H1 (cell line): ENCODE measurements around the gene SLC35F1. TPM values are rescaled to one million over a fixed set of nuclear protein-coding genes. Genes with fewer than 3 reads are reported as not detected.

Experiments used
- CTCF ChIA-PET: fragments of 300-600 bp; sonication (Branson Sonifier 250); formaldehyde crosslinking; loops from one replicate; lab custom pipeline; 2021; ENCODE audit not compliant: partially characterized antibody; lab: Charles Lee
- POLR2A ChIA-PET: fragments of 300-600 bp; sonication (Branson Sonifier 250); formaldehyde crosslinking; loops from one replicate; lab custom pipeline; 2021; ENCODE audit warnings: inconsistent platforms; ENCODE audit not compliant: partially characterized antibody; lab: Charles Lee
- DNase-seq, 2 experiments: peaks; one replicate each; pipeline versions ENCODE4 v3.0.0 to v3.0.0-alpha.2; 2010 to 2022; ENCODE audit warnings: low spot score in 2 of 2, low read depth in 1 of 2, mixed read lengths in 1 of 2
- FAIRE-seq: peaks from 2 replicates; lab custom pipeline; 2011; peaks lifted over from hg19 to GRCh38; lab: Jason Lieb, UNC
- H2AFZ ChIP-seq: 2 replicates; pipeline ENCODE4 v1.8.1; 2012; ENCODE audit warnings: low read length, inconsistent platforms
- H2AK5ac ChIP-seq: 2 replicates; pipeline ENCODE4 v1.6.1; 2013; ENCODE audit warnings: low read depth, low read length
- H2BK120ac ChIP-seq: replicated peaks from 2 replicates; pipeline ENCODE3; 2013; ENCODE audit warnings: low read depth, low read length, inconsistent platforms
- H2BK12ac ChIP-seq: 2 replicates; pipeline ENCODE4 v1.6.1; 2013; ENCODE audit warnings: low read depth, low read length
- H2BK15ac ChIP-seq: 2 replicates; pipeline ENCODE4 v1.6.1; 2013; ENCODE audit warnings: low read length
- H2BK20ac ChIP-seq: 2 replicates; pipeline ENCODE4 v1.6.1; 2013; ENCODE audit warnings: low read length
- H2BK5ac ChIP-seq: 2 replicates; pipeline ENCODE4 v1.6.1; 2013; ENCODE audit warnings: low read depth, low read length
- H3K14ac ChIP-seq: 2 replicates; pipeline ENCODE4 v1.6.1; 2013; ENCODE audit warnings: inconsistent platforms; ENCODE audit not compliant: insufficient read length
- H3K18ac ChIP-seq: 2 replicates; pipeline ENCODE4 v1.6.1; 2013; ENCODE audit warnings: low read length; ENCODE audit errors: extremely low read depth
- H3K23ac ChIP-seq: 2 replicates; pipeline ENCODE4 v1.6.1; 2013; ENCODE audit warnings: inconsistent platforms; ENCODE audit not compliant: insufficient read length
- H3K23me2 ChIP-seq: 2 replicates; pipeline ENCODE4 v1.6.1; 2013; ENCODE audit warnings: low read depth, low read length
- H3K27ac ChIP-seq: 2 replicates; pipeline ENCODE4 v1.6.1; 2011; ENCODE audit warnings: low read depth, low read length, inconsistent platforms
- H3K27me3 ChIP-seq, 4 experiments: replicated peaks in 1 of 4; 1 replicate in 1 of 4; 2 replicates in 3 of 4; pipeline versions ENCODE4 v1.6.1 to v1.8.1; 2011 to 2013; ENCODE audit warnings: low read length in 3 of 4, mild to moderate bottlenecking in 3 of 4, inconsistent platforms in 2 of 4, mixed read lengths in 2 of 4, moderate library complexity in 1 of 4; ENCODE audit not compliant: control insufficient read depth in 3 of 4, insufficient read depth in 3 of 4; ENCODE audit errors: extremely low read depth in 1 of 4
- H3K36me3 ChIP-seq, 4 experiments: 2 replicates each; pipeline versions ENCODE4 v1.6.1 to v1.8.1; 2011 to 2013; ENCODE audit warnings: mild to moderate bottlenecking in 4 of 4, low read length in 3 of 4, moderate library complexity in 2 of 4, control low read depth in 1 of 4, inconsistent platforms in 1 of 4; ENCODE audit not compliant: insufficient read depth in 4 of 4, control insufficient read depth in 2 of 4
- H3K4ac ChIP-seq: replicated peaks from 2 replicates; pipeline ENCODE3; 2013; ENCODE audit warnings: low read length, low read depth, mixed read lengths, inconsistent platforms; ENCODE audit not compliant: insufficient read length
- H3K4me1 ChIP-seq, 4 experiments: replicated peaks in 1 of 4; 1 replicate in 1 of 4; 2 replicates in 3 of 4; pipeline versions ENCODE4 v1.6.1 to v1.8.1; 2011 to 2013; ENCODE audit warnings: low read length in 3 of 4, inconsistent platforms in 2 of 4, mixed read lengths in 1 of 4; ENCODE audit not compliant: insufficient read depth in 4 of 4, control insufficient read depth in 3 of 4
- H3K4me2 ChIP-seq, 2 experiments: 2 replicates each; pipeline versions ENCODE4 v1.6.1 to v1.8.1; 2011 to 2013; ENCODE audit warnings: low read depth in 2 of 2, low read length in 2 of 2, control low read depth in 1 of 2, inconsistent platforms in 1 of 2, mild to moderate bottlenecking in 1 of 2; ENCODE audit not compliant: insufficient read depth in 1 of 2
- H3K4me3 ChIP-seq, 4 experiments: fragments of 200-600, 300-600 bp in 1 of 4; sonication (generic), shearing (Covaris generic), sonication (Bioruptor Twin) in 1 of 4; 2 replicates each; pipeline versions ENCODE4 v1.5.1 to v1.8.1; 2011 to 2016; ENCODE audit warnings: low read length in 4 of 4, low read depth in 3 of 4, control low read depth in 2 of 4, inconsistent platforms in 2 of 4, mild to moderate bottlenecking in 2 of 4, mixed read lengths in 1 of 4, moderate library complexity in 1 of 4; ENCODE audit not compliant: insufficient read depth in 2 of 4; ENCODE audit errors: extremely low read depth in 1 of 4
- H3K56ac ChIP-seq: replicated peaks from 2 replicates; pipeline ENCODE3; 2013; ENCODE audit warnings: low read depth, mild to moderate bottlenecking, mixed read lengths, low read length, inconsistent platforms; ENCODE audit not compliant: insufficient read length
- H3K79me1 ChIP-seq: 2 replicates; pipeline ENCODE4 v1.6.1; 2013; ENCODE audit warnings: low read depth, low read length, control low read depth
- H3K79me2 ChIP-seq, 2 experiments: 2 replicates each; pipeline versions ENCODE4 v1.6.1 to v1.8.1; 2012 to 2013; ENCODE audit warnings: low read length in 2 of 2, mild to moderate bottlenecking in 2 of 2, inconsistent platforms in 1 of 2; ENCODE audit not compliant: insufficient read depth in 2 of 2, control insufficient read depth in 1 of 2
- H3K9ac ChIP-seq, 4 experiments: replicated peaks in 1 of 4; 1 replicate in 1 of 4; 2 replicates in 3 of 4; pipeline versions ENCODE4 v1.6.1 to v1.8.1; 2011 to 2013; ENCODE audit warnings: low read depth in 3 of 4, low read length in 3 of 4, control low read depth in 2 of 4, mild to moderate bottlenecking in 2 of 4, moderate library complexity in 2 of 4, inconsistent platforms in 1 of 4; ENCODE audit errors: extremely low read depth in 1 of 4
- H3K9me3 ChIP-seq, 2 experiments: 2 replicates each; pipeline versions ENCODE4 v1.6.1 to v1.8.1; 2012 to 2013; ENCODE audit warnings: mild to moderate bottlenecking in 2 of 2, moderate library complexity in 2 of 2, control low read depth in 1 of 2, inconsistent platforms in 1 of 2, low read depth in 1 of 2, low read length in 1 of 2, mixed read lengths in 1 of 2; ENCODE audit not compliant: insufficient read depth in 2 of 2
- H4K20me1 ChIP-seq, 2 experiments: replicated peaks in 1 of 2; 2 replicates each; pipeline versions ENCODE3 to v1.8.1; 2011 to 2013; ENCODE audit warnings: inconsistent platforms in 2 of 2, low read length in 2 of 2, mild to moderate bottlenecking in 1 of 2; ENCODE audit not compliant: insufficient read depth in 2 of 2, control insufficient read depth in 1 of 2
- H4K5ac ChIP-seq: 2 replicates; pipeline ENCODE4 v1.6.1; 2013; ENCODE audit warnings: low read length, low read depth, mixed read lengths, inconsistent platforms; ENCODE audit not compliant: insufficient read length
- H4K8ac ChIP-seq: 2 replicates; pipeline ENCODE4 v1.8.0; 2013; ENCODE audit warnings: mild to moderate bottlenecking, moderate library complexity, low read length, inconsistent platforms; ENCODE audit not compliant: insufficient read depth; ENCODE audit errors: extremely low read depth
- H4K91ac ChIP-seq: replicated peaks from 2 replicates; pipeline ENCODE3; 2013; ENCODE audit warnings: low read length, mixed read lengths, inconsistent platforms; ENCODE audit not compliant: insufficient read length
- CBX5 ChIP-seq: fragments of 300-800, 300-1000 bp; sonication (generic); IDR thresholded peaks from 2 replicates; pipeline ENCODE4 v1.7.1; 2016; ENCODE audit warnings: antibody characterized with exemption, low read length, low read depth
- CREB1 ChIP-seq: IDR thresholded peaks from 2 replicates; pipeline ENCODE4 v1.6.1; 2012; ENCODE audit warnings: inconsistent platforms
- HDAC6 ChIP-seq: IDR thresholded peaks from one replicate; pipeline ENCODE4 v1.7.1; 2012; ENCODE audit warnings: low read depth, mild to moderate bottlenecking, inconsistent platforms, low read length, moderate library complexity
- KDM4A ChIP-seq: IDR thresholded peaks from one replicate; pipeline ENCODE4 v1.7.1; 2012; ENCODE audit warnings: low read depth, mild to moderate bottlenecking, moderate library complexity, low read length, inconsistent platforms; ENCODE audit not compliant: severe bottlenecking
- NRF1 ChIP-seq: IDR thresholded peaks from 2 replicates; pipeline ENCODE4 v1.6.1; 2011; ENCODE audit warnings: mild to moderate bottlenecking, low read depth, low read length, improper control_type of control experiment
- PHF8 ChIP-seq: fragments of 200-600 bp; sonication (generic); conservative IDR thresholded peaks from 2 replicates; pipeline ENCODE4 v1.7.1; 2012; ENCODE audit warnings: low read depth, mild to moderate bottlenecking, inconsistent platforms, low read length, moderate library complexity
- SIN3A ChIP-seq, 2 experiments: IDR thresholded peaks in 1 of 2; conservative IDR thresholded peaks in 1 of 2; 2 replicates each; pipeline ENCODE4 v1.6.1; 2011 to 2012; ENCODE audit warnings: low read length in 2 of 2, improper control_type of control experiment in 1 of 2, low read depth in 1 of 2, mild to moderate bottlenecking in 1 of 2
- SP2 ChIP-seq: IDR thresholded peaks from 2 replicates; pipeline ENCODE4 v1.6.1; 2012; ENCODE audit warnings: mild to moderate bottlenecking, low read length, inconsistent platforms
- SUZ12 ChIP-seq: fragments of 200-600 bp; sonication (generic); IDR thresholded peaks from 2 replicates; pipeline ENCODE4 v1.6.1; 2012; ENCODE audit warnings: mild to moderate bottlenecking, inconsistent platforms, low read length, moderate library complexity, mixed read lengths
- WGBS, 2 experiments: shearing (Covaris generic) in 1 of 2; methylation state at CpG; one replicate each; pipeline versions ENCODE4 v1.1.6 to v1.1.7; 2013 to 2015; ENCODE audit warnings: low lambda C conversion rate in 2 of 2, mixed read lengths in 2 of 2, inconsistent platforms in 1 of 2, low coverage in 1 of 2, missing lambda C conversion rate in 1 of 2; ENCODE audit not compliant: insufficient replicate concordance in 2 of 2, insufficient coverage in 1 of 2, insufficient read length in 1 of 2; ENCODE audit errors: extremely low coverage in 1 of 2, missing lambda C conversion rate in 1 of 2; 5-methylcytosine and 5-hydroxymethylcytosine counted together
- polyA plus RNA-seq, 7 experiments: library from polyadenylated mRNA; depleted of rRNA in 3 of 7; stranded (reverse) in 5 of 7; unstranded in 2 of 7; fragments of >200 nt in 5 of 7; fragments of 200-250 nt in 2 of 7; gene quantifications; 1 replicate in 5 of 7; 2 replicates in 1 of 7; 4 replicates in 1 of 7; pipeline versions ENCODE4 v1.2.1 to v1.2.3, GENCODE V29; 2011 to 2013; ENCODE audit warnings: missing spikeins in 2 of 7, mixed read lengths in 2 of 7
- total RNA-seq: library from RNA; stranded (reverse); fragmentation: NEBNext Ultra II Directional; extraction: Animal tissue kit (Norgen Biotek cat#: 25700); gene quantifications from 2 replicates; pipeline ENCODE4 v1.2.1, GENCODE V29; 2021

The SLC35F1 gene
- total and polyA plus RNA-seq, 2 of the 8 experiments (the other 6 are each of a cell fraction or from before 2014, with no cell fraction given) = 7.0 to 10.0 TPM

DNA sequence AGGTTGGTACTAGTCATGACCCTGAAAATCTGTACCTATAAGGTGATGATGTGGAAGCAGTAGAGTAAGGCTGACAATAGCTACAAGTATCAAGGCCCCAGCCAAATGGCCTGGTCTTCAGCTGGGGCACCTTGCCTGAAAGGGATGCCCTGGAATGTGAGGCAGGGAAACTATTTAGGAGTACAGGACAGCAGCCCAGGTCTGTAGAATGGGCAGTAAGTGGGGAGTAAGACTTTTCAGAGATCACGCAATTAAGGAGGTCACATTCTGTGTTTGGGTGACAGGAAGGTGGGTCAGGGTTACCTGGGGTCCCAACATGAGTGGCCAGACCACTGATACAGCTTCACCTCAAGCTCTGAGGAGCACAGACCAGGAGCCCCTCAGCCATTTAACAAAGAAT, 9.4 kb downstream of the SLC35F1 start:
- H3K9ac ChIP-seq = no peak overlapping the region
- DNase-seq = no peak
- H3K36me3 ChIP-seq = no peaks in the 10 kb centered on the region
- no peak overlapping the region for H2AK5ac ChIP-seq
- H4K20me1 ChIP-seq = peaks cover 3 to 15% of the 10 kb centered on the region in 2 experiments
- H3K27me3 ChIP-seq = peaks cover 5 to 22% (median 19%) of the 10 kb centered on the region in 4 experiments; a peak in 6 of 7 replicates
- FAIRE-seq = no peak
- H3K9me3 ChIP-seq = no peaks in the 10 kb centered on the region
- H3K4me1 ChIP-seq = peaks cover 0 to 9% (median 5%) of the 10 kb centered on the region in 4 experiments; a peak in 4 of 7 replicates
- no peak overlapping the region for H2BK20ac ChIP-seq
- no peak overlapping the region for H2BK120ac ChIP-seq
- no peak overlapping the region for H3K56ac ChIP-seq
- no peak overlapping the region for H3K4me3 ChIP-seq
- no peak overlapping the region for H3K18ac ChIP-seq
- H4K8ac ChIP-seq = no peak overlapping the region
- peaks cover 6% of the 10 kb centered on the region; the same call in 1 of the 2 replicates for H3K23me2 ChIP-seq
- H3K4ac ChIP-seq = no peak overlapping the region
- H2BK12ac ChIP-seq = no peak overlapping the region
- no peaks in the 10 kb centered on the region for H3K79me1 ChIP-seq
- CTCF ChIA-PET = interaction anchor here (0.5 to 1.5 kb wide), 5 partner anchors 17 to 163 kb away, joined by 3 to 4 read pairs (median 4); no protein-coding TSS in a partner anchor
- no peak overlapping the region for H4K5ac ChIP-seq
- H2BK15ac ChIP-seq = no peak overlapping the region
- no peak overlapping the region for H2AFZ ChIP-seq
- H2BK5ac ChIP-seq = no peak overlapping the region
- H3K79me2 ChIP-seq = no peaks in the 10 kb centered on the region
- no peak overlapping the region for H3K4me2 ChIP-seq
- POLR2A ChIA-PET = interaction anchor here (1.3 kb wide), 1 partner anchor 9 kb away, joined by 3 read pairs; no protein-coding TSS in a partner anchor
- H3K14ac ChIP-seq = no peak overlapping the region
- no peak overlapping the region for H3K23ac ChIP-seq
- WGBS, 2 experiments = 89% methylated on average over 1 of the region's 1 CpG; no CpG with 5 or more reads in 1 of the 2 experiments
- H3K27ac ChIP-seq = no peak overlapping the region
- no peak overlapping the region for H4K91ac ChIP-seq
- no peak for TF ChIP-seq PHF8
- no peak for TF ChIP-seq CREB1
- TF ChIP-seq NRF1 = no peak
- TF ChIP-seq KDM4A = no peak
- TF ChIP-seq HDAC6 = no peak
- no peak for TF ChIP-seq SP2
- no peak for TF ChIP-seq SUZ12
- TF ChIP-seq SIN3A (conservative IDR thresholded peaks at IDR 0.05 in 1 of 2, IDR thresholded peaks at IDR 0.05 in 1 of 2; ENCODE audit: low read depth in 1 of 2, low read length in 2 of 2) = no peak
- TF ChIP-seq CBX5 = no peak
